ENCODE measurements around the gene TMEM63A.
A peak's percentile ranks its signal among the peaks of the same experiment; 100 is the strongest.
"Not testable (repeated sequence)": the region's sequence is repeated elsewhere in the genome, so short reads cannot be mapped to it uniquely, and the experiment has no call there.

Gene TMEM63A

DNA sequence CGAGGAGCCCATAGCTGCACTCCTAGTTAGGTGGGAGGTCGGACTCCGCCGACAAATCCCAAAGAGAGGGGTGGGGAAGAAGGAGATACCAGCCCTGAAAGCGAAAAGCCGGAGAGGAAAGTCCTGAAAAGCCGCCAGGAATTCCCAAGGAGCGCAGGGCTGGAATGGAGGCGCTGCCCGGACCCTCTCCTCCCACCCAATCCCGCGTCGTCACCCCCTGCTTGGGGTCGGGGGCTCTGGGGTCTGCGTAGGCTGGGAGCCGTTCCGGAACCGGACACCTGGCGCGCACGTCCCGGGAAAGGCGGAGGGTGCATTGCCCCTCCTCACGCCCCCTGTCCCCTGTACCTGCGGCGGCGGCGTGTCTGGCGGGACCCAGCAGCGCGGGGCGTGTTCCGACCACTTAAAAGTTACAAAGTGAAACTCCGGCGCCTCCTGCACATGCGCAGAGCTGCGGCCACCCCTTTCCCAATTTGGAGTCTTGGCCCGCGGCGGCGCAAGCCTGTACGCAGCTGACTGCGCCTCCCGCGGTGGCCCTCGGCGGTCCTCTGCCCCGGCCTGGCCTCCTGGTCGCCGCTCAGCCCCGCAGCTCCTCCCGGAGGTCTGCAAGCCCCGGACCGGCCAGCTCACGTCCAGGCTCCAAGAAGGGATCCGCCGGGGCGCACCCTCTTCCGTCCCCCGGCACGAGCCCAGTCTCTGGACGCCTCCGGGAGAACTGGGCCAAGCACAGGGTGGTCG is at the start of gene TMEM63A:
Gene TMEM63A (minus strand): TSS at position 422 of the 735 bp plus-strand sequence. CDS start 4,800 bp downstream, outside the sequence.
- H3K27me3 ChIP-seq (ENCODE audit: insufficient read depth, low read length), result no peaks in the 10 kb centered on the region
- peaks cover 3% of the 10 kb centered on the region for H3K36me3 ChIP-seq (ENCODE audit: insufficient read depth, low read length)
- peak within 1 kb of the TSS; percentile 75 for H3K4me3 ChIP-seq (ENCODE audit: low read length)
- peaks cover 5% of the 10 kb centered on the region for H3K4me1 ChIP-seq (ENCODE audit: insufficient read depth, low read length)
- H3K9me3 ChIP-seq (ENCODE audit: low read length), result no peaks in the 10 kb centered on the region
- peak within 1 kb of the TSS; percentile 98 for H2AFZ ChIP-seq (ENCODE audit: low read depth, low read length)

DNA sequence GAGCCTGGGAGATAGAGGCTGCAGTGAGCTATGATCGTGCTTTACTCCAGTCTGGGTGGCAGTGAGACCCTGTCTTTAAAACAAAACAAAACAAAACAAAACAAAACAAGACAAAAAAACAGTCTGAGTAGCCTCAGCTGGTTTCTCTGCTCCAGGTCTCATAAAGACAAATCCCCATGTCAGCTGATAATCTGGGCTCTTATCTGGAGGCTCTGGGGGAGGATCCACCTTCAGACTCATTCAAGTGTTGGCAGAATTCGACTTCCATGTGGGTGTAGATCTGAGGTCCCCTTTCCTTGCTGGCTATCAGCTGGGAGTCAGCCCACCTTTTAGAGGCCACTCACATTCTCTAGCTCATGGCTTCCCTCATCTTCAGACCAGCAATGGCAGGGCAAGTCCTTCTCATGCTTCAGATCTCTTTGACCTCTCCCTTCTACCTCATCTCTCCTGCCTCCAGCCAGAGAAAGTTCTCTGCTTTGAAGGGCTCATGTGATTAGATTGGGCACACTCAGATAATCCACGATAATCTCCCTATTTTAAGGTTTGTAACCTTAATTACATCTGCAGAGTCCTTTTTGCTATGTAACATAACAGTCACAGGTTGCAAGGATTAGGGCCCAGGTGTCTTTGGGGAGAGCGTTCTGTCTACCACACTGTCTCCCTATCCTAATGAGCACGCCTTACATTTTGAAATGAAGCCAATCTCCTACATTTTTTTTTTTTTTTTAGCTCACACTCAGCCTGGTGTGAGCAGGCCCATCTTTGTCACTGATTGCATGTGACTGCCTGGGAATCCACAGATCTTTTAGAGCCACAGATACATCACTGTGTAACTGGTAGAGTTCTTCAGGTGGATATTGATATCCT is 49.3 kb upstream of the TMEM63A start:
- no peaks in the 10 kb centered on the region for H3K4me1 ChIP-seq (ENCODE audit: insufficient read depth, low read length)
- no peak overlapping the region for H3K4me3 ChIP-seq (ENCODE audit: low read length)
- H2AFZ ChIP-seq (ENCODE audit: low read depth, low read length), result no peak overlapping the region
- no peaks in the 10 kb centered on the region for H3K27me3 ChIP-seq (ENCODE audit: insufficient read depth, low read length)
- H3K9me3 ChIP-seq (ENCODE audit: low read length), result no peaks in the 10 kb centered on the region
- no peaks in the 10 kb centered on the region for H3K36me3 ChIP-seq (ENCODE audit: insufficient read depth, low read length)

DNA sequence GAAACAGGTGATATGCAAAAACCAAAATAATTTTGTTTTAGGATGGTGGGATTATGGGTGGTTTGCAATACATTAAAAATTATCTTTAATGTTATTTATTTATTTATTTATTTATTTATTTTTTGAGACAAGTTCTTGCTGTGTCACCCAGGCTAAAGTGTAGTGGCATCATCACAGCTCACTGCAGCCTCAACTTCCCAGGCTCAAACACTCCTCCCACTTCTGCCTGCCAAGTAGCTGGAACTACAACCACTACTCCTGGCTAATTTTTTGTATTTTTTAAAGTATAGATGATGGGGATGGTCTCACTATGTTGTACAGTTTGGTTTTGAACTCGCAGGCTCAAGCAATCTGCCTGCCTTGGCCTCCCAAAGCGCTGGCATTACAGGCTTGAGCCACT is 48.4 kb upstream of the TMEM63A start:
- Histone ChIP-seq H3K36me3 (ENCODE audit: insufficient read depth, low read length) (no peaks in the 10 kb centered on the region), H3K9me3 (ENCODE audit: low read length) (no peaks in the 10 kb centered on the region), H3K4me3 (ENCODE audit: low read length) (no peak overlapping the region), H2AFZ (ENCODE audit: low read depth, low read length) (no peak overlapping the region), H3K27me3 (ENCODE audit: insufficient read depth, low read length) (no peaks in the 10 kb centered on the region), H3K4me1 (ENCODE audit: insufficient read depth, low read length) (no peaks in the 10 kb centered on the region)

DNA sequence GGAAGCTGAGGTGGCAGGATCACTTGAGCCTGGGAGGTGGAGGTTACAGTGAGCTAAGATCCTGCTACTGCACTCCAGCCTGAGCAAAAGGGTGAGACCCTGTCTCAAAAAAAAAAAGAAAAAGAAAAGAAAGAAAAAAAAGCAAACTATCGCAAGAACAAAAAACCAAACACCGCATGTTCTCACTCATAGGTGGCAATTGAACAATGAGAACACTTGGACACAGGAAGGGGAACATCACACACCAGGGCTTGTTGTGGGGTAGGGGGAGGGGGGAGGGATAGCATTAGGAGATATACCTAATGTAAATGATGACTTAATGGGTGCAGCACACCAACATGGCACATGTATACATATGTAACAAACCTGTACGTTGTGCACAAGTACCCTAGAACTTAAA is 47.3 kb upstream of the TMEM63A start:
- H3K36me3 ChIP-seq (ENCODE audit: insufficient read depth, low read length); H3K4me3 ChIP-seq (ENCODE audit: low read length); H3K4me1 ChIP-seq (ENCODE audit: insufficient read depth, low read length); H3K27me3 ChIP-seq (ENCODE audit: insufficient read depth, low read length); H2AFZ ChIP-seq (ENCODE audit: low read depth, low read length); H3K9me3 ChIP-seq (ENCODE audit: low read length): not testable (repeated sequence)

DNA sequence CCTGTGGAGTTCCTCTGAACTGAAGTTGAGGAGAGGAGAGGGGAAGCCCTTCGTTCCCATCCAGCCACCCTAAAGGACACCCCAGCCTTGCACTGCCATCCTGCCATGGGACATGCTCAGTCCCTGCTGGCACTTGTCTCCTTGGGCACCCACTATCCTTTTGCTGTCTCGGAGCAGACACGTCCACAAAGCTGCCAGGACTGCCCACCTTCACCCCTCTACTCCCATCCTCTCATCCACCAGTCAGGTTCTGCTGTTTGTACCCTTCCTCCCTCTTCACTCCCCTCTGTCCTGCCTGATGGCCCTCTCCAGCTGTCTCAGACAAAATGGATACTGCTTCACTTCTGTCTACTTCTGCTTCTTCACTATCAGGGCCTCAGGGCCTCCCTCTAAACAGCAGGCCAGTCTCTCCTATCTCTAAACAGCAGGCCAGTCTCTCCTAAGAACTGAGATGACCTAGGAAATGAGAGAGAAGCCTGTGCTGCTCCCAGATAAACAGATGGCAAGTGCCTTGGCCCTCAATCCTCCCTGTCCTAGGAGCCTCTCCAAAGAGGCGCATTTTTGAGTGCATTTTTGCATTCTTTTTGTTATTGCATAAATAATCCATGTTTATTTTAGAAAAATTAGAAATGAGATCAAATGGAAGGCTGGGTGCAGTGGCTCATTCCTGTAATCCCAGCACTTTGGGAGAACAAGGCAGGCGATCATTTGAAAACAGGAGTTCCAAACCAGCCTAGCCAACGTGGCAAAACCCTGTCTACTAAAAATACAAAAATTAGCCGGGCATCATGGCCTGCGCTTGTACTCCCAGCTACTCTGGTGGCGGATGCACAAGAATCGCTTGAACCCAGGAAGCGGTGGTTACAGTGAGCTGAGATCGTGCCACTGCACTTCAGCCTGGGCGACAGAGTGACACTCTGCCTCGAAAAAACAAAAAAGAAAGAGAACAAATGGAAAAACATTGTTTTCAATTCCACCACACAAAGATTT is 46.3 kb upstream of the TMEM63A start:
- H2AFZ ChIP-seq (ENCODE audit: low read depth, low read length), result no peak overlapping the region
- no peak overlapping the region for H3K4me3 ChIP-seq (ENCODE audit: low read length)
- H3K36me3 ChIP-seq (ENCODE audit: insufficient read depth, low read length), result no peaks in the 10 kb centered on the region
- no peaks in the 10 kb centered on the region for H3K9me3 ChIP-seq (ENCODE audit: low read length)
- H3K4me1 ChIP-seq (ENCODE audit: insufficient read depth, low read length), result no peaks in the 10 kb centered on the region
- H3K27me3 ChIP-seq (ENCODE audit: insufficient read depth, low read length), result no peaks in the 10 kb centered on the region

DNA sequence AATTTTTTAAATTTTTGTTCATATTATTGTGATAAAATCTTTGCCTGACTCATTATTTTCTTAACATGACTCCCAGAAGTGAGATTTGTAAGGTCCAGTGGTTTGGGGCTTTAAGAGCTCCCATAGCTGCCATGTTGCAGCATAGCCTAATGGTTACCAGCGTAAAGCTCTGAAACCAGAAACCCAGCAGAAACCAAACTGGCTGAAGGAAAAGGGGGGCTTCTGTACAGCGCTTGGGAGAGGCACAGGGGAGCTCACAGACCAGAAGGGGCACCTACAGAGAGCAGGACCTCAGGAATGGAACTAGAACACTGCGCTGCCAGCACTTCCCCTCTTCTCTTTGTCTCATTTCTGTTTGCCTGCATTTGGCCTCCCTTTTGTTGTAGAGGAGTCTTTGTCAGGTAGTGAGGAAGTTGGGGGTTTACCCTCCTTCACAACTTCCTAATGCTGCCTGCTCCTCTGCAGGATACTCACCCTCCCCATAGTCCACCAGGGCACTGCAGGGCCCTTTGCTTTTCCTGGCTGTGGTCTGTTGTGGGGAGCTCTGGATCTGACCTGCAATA is 44.5 kb upstream of the TMEM63A start:
- Histone ChIP-seq H3K27me3 (ENCODE audit: insufficient read depth, low read length) (no peaks in the 10 kb centered on the region), H3K36me3 (ENCODE audit: insufficient read depth, low read length) (peaks cover 12% of the 10 kb centered on the region), H2AFZ (ENCODE audit: low read depth, low read length) (no peak overlapping the region), H3K4me1 (ENCODE audit: insufficient read depth, low read length) (peaks cover 9% of the 10 kb centered on the region), H3K4me3 (ENCODE audit: low read length) (no peak overlapping the region), H3K9me3 (ENCODE audit: low read length) (no peaks in the 10 kb centered on the region)

DNA sequence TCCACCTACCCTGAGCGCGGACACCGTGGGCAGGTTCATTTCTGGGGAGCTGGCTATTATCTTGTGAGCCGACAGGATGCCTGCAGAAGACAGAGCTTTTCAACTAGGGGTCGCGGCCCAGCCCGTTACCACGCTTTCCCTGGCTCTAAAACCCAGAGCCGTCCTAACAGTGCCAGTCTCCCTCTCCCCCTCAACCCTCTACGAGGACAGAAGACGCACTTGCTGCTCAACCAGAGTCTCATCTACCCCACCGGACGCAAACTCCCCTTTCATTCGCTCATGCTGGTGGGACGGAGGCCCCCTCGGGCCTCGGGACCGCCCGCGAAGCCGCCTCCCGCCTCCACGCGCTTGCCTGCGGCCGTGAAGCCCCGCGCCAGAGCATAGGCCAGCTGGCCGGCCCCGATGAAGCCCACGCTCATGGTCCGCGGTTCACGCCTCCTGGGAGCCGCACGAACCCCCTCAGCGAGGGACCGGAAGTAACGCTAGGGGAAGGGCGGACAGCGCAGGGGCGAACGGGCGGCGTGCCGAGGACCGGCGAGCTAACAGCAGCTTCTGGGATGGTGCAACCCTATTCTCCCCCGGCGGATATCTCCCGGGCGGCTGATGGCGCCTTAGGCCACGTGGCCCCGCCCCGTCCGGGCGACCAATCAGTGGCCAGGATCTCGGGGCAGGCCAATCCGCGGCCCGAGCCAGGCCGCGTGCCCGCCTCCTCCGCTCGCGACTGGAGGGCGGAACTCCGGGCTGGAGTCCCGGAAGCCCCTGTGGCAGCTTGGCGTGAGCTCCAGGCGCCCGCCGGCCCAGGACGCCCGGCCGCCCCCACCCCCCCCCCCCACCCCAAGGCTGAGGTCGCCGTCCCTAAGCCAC is 41.7 kb upstream of the TMEM63A start, which contains the start of gene PYCR2:
Gene PYCR2 (minus strand): TSS at position 559 of the 864 bp plus-strand sequence. CDS start 140 bp downstream, at position 419.
- Histone ChIP-seq H3K27me3 (ENCODE audit: insufficient read depth, low read length) (no peaks in the 10 kb centered on the region), H3K4me3 (ENCODE audit: low read length) (peak within 1 kb of the TSS; percentile 87), H3K4me1 (ENCODE audit: insufficient read depth, low read length) (peaks cover 9% of the 10 kb centered on the region), H3K9me3 (ENCODE audit: low read length) (no peaks in the 10 kb centered on the region), H3K36me3 (ENCODE audit: insufficient read depth, low read length) (peaks cover 33% of the 10 kb centered on the region), H2AFZ (ENCODE audit: low read depth, low read length) (peak within 1 kb of the TSS; percentile 80)

DNA sequence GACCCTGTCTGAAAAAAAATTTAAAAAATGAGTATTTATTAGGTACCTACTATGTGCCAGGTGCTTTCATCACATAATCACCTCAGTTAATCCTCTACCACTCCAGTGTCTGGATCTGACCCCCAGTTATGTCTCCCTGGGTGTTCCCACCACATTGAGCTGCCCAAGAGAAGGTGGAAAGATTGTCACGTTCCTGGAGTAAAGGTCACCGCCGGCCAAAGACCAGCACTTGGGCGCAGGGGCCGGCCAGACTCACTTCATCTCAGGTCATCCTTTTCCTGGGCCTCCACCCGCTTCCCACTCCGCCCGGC is 41.2 kb upstream of the TMEM63A start:
- H3K4me1 ChIP-seq (ENCODE audit: insufficient read depth, low read length), result peaks cover 9% of the 10 kb centered on the region
- peaks cover 34% of the 10 kb centered on the region for H3K36me3 ChIP-seq (ENCODE audit: insufficient read depth, low read length)
- no peaks in the 10 kb centered on the region for H3K27me3 ChIP-seq (ENCODE audit: insufficient read depth, low read length)
- no peak overlapping the region for H2AFZ ChIP-seq (ENCODE audit: low read depth, low read length)
- no peaks in the 10 kb centered on the region for H3K9me3 ChIP-seq (ENCODE audit: low read length)
- H3K4me3 ChIP-seq (ENCODE audit: low read length), result peak overlapping the region; percentile 87

DNA sequence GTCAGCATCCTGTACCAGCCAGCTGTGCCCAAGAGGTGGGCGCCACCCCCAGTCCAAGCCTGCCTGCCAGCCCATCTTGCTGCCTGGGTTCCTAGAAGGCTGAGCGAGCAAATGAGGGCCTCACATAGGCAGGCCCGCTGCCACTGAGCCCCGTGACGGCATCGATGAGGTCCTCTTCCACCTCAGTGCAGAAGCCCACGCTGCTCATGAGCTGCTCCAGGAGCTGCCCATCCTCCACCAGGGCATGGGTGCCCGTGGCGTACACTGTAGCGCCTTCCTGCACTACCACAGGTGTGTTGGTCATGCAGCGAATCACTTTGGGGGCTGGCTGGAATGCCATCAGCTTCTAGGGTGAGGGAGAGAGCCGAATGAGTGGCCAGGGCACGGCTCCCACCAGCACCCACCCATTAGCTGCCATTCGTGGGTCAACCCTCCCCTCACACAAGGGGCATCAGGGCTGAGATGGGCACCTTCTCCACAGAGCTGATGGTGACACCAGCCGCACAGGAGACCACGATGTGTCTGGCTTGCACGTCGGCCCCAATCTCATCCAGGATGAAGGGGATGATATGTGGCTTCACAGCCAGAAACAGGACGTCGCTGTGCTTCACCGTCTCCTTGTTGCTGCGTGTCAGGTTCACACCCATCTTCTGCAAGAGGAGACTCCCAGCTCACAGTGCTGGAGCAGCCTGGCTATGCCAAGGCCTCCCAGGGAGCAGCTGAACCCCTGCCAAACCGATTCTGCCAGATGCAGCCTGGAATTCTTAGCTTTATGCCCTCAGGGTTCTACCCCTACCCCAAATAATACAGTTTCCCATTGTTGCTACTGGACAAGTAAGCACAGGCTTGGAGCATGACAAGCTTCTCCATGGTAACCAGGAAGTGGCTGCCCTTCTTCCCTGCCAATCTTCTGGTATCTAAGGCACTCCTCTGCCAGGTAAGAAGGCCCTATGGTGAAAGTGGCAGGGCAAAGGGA is 39.8 kb upstream of the TMEM63A start:
- H3K4me1 ChIP-seq (ENCODE audit: insufficient read depth, low read length), result peaks cover 9% of the 10 kb centered on the region
- no peak overlapping the region for H3K4me3 ChIP-seq (ENCODE audit: low read length)
- peaks cover 39% of the 10 kb centered on the region for H3K36me3 ChIP-seq (ENCODE audit: insufficient read depth, low read length)
- no peaks in the 10 kb centered on the region for H3K9me3 ChIP-seq (ENCODE audit: low read length)
- H3K27me3 ChIP-seq (ENCODE audit: insufficient read depth, low read length), result no peaks in the 10 kb centered on the region
- no peak overlapping the region for H2AFZ ChIP-seq (ENCODE audit: low read depth, low read length)

DNA sequence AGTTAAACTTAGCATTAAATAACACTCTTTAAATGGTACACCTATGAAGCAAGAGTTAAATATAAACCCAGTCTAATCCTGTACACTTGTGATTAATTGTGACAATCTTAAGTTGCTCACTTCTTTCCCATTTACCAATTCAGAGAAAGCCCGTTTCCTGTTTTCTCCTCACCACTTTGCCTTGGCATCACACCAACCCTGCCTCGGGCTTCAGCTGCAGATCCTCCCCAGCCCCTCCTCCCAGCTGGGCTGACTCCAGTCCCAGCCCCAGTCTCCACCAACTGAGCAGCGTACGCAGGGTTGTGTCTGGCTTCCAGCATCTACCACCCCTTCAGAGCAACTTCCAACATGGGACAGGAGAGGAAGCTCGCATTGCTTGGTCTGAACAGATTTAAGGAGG is 37.7 kb upstream of the TMEM63A start:
- Histone ChIP-seq H2AFZ (ENCODE audit: low read depth, low read length) (no peak overlapping the region), H3K27me3 (ENCODE audit: insufficient read depth, low read length) (no peaks in the 10 kb centered on the region), H3K4me1 (ENCODE audit: insufficient read depth, low read length) (peaks cover 23% of the 10 kb centered on the region), H3K9me3 (ENCODE audit: low read length) (no peaks in the 10 kb centered on the region), H3K36me3 (ENCODE audit: insufficient read depth, low read length) (peaks cover 39% of the 10 kb centered on the region), H3K4me3 (ENCODE audit: low read length) (no peak overlapping the region)

DNA sequence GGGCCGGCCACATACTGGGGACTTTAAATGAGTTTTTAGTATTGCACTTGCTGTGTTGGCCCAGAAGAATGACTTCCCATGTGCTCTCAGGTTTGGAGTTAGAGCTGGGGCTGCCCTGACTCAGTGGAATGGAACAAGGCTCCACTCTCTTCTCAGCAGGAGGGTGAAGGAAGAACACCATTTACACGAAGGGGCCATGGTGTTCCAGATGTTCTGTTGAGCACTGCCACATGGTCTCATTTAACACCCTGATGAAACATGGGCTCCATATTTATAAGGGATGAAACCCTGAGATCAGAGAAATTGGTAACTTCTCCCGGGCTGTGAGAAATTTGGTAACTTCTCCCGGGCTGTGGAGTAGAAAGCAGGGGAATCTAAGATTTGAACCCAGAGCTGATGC is 36.1 kb upstream of the TMEM63A start:
- Histone ChIP-seq H3K4me3 (ENCODE audit: low read length) (no peak overlapping the region), H2AFZ (ENCODE audit: low read depth, low read length) (no peak overlapping the region), H3K27me3 (ENCODE audit: insufficient read depth, low read length) (no peaks in the 10 kb centered on the region), H3K9me3 (ENCODE audit: low read length) (no peaks in the 10 kb centered on the region), H3K36me3 (ENCODE audit: insufficient read depth, low read length) (peaks cover 39% of the 10 kb centered on the region), H3K4me1 (ENCODE audit: insufficient read depth, low read length) (peaks cover 30% of the 10 kb centered on the region)

Measured in neuron (in vitro differentiated cells).